ENCODE data around the gene CGGBP1.

Gene CGGBP1

GRCh38 chr3:88058581-88059379 is at the start of gene CGGBP1, which contains the start of gene ZNF654:
Gene CGGBP1 (minus strand): TSS chr3:88059005. CDS start chr3:88055976, 3,029 bp downstream.
Gene ZNF654 (plus strand): TSS chr3:88059255. CDS start chr3:88059320, 65 bp downstream.
- H3K27ac Mint-ChIP-seq, result peak within 1 kb of the TSS; percentile 97
- H3K36me3 Mint-ChIP-seq, result peaks cover 22% of the 10 kb centered on the region
- peaks cover 61% of the 10 kb centered on the region for H3K4me1 Mint-ChIP-seq
- no peaks in the 10 kb centered on the region for H3K27me3 Mint-ChIP-seq
- no peaks in the 10 kb centered on the region for H3K9me3 Mint-ChIP-seq
- peak within 1 kb of the TSS; percentile 98 for H3K4me3 Mint-ChIP-seq

GRCh38 chr3:88105325-88105724 is 46.5 kb upstream of the CGGBP1 start:
- H3K4me3 Mint-ChIP-seq, result no peak overlapping the region
- H3K36me3 Mint-ChIP-seq, result peaks cover 20% of the 10 kb centered on the region
- H3K27ac Mint-ChIP-seq, result no peak overlapping the region
- peaks cover 59% of the 10 kb centered on the region for H3K4me1 Mint-ChIP-seq
- H3K9me3 Mint-ChIP-seq, result peaks cover 10% of the 10 kb centered on the region
- no peaks in the 10 kb centered on the region for H3K27me3 Mint-ChIP-seq

GRCh38 chr3:88101142-88101541 is 42.3 kb upstream of the CGGBP1 start:
- Mint-ChIP-seq H3K27ac (no peak overlapping the region), H3K4me3 (no peak overlapping the region), H3K9me3 (peaks cover 10% of the 10 kb centered on the region), H3K36me3 (peaks cover 41% of the 10 kb centered on the region), H3K4me1 (peaks cover 48% of the 10 kb centered on the region), H3K27me3 (no peaks in the 10 kb centered on the region)

- Mint-ChIP-seq H3K27ac (no peak overlapping the region), H3K27me3 (no peaks in the 10 kb centered on the region), H3K9me3 (no peaks in the 10 kb centered on the region), H3K4me1 (peaks cover 21% of the 10 kb centered on the region), H3K4me3 (no peak overlapping the region), H3K36me3 (peaks cover 59% of the 10 kb centered on the region)
These were observed 34.5 kb upstream of the CGGBP1 start for GRCh38 chr3:88093266-88093665.

- Mint-ChIP-seq H3K36me3 (peaks cover 53% of the 10 kb centered on the region), H3K4me3 (no peak overlapping the region), H3K4me1 (peaks cover 14% of the 10 kb centered on the region), H3K27ac (no peak overlapping the region), H3K9me3 (no peaks in the 10 kb centered on the region), H3K27me3 (no peaks in the 10 kb centered on the region)
These were observed 33.5 kb upstream of the CGGBP1 start for GRCh38 chr3:88092270-88092669.

- Mint-ChIP-seq H3K4me3 (no peak overlapping the region), H3K36me3 (peaks cover 42% of the 10 kb centered on the region), H3K27ac (no peak overlapping the region), H3K4me1 (peaks cover 11% of the 10 kb centered on the region), H3K9me3 (no peaks in the 10 kb centered on the region), H3K27me3 (no peaks in the 10 kb centered on the region)
These were observed 31.9 kb upstream of the CGGBP1 start for GRCh38 chr3:88090681-88091080.

GRCh38 chr3:88084097-88084501 is 25.3 kb upstream of the CGGBP1 start:
- H3K36me3 Mint-ChIP-seq, result peaks cover 14% of the 10 kb centered on the region
- H3K9me3 Mint-ChIP-seq, result no peaks in the 10 kb centered on the region
- no peak overlapping the region for H3K4me3 Mint-ChIP-seq
- no peak overlapping the region for H3K27ac Mint-ChIP-seq
- peaks cover 54% of the 10 kb centered on the region for H3K4me1 Mint-ChIP-seq
- H3K27me3 Mint-ChIP-seq, result no peaks in the 10 kb centered on the region

GRCh38 chr3:88082854-88083253 is 24.0 kb upstream of the CGGBP1 start:
- H3K27ac Mint-ChIP-seq, result no peak overlapping the region
- peaks cover 11% of the 10 kb centered on the region for H3K36me3 Mint-ChIP-seq
- peaks cover 62% of the 10 kb centered on the region for H3K4me1 Mint-ChIP-seq
- H3K4me3 Mint-ChIP-seq, result no peak overlapping the region
- no peaks in the 10 kb centered on the region for H3K27me3 Mint-ChIP-seq
- no peaks in the 10 kb centered on the region for H3K9me3 Mint-ChIP-seq

- Mint-ChIP-seq H3K4me3 (no peak overlapping the region), H3K9me3 (no peaks in the 10 kb centered on the region), H3K36me3 (peaks cover 5% of the 10 kb centered on the region), H3K4me1 (peaks cover 82% of the 10 kb centered on the region), H3K27me3 (no peaks in the 10 kb centered on the region), H3K27ac (peak overlapping the region; percentile 11)
These were observed 20.1 kb upstream of the CGGBP1 start for GRCh38 chr3:88078932-88079331.

GRCh38 chr3:88076712-88077111 is 17.9 kb upstream of the CGGBP1 start:
- H3K4me3 Mint-ChIP-seq, result no peak overlapping the region
- peaks cover 12% of the 10 kb centered on the region for H3K36me3 Mint-ChIP-seq
- peak overlapping the region; percentile 0 for H3K27ac Mint-ChIP-seq
- H3K4me1 Mint-ChIP-seq, result peaks cover 83% of the 10 kb centered on the region
- no peaks in the 10 kb centered on the region for H3K27me3 Mint-ChIP-seq
- no peaks in the 10 kb centered on the region for H3K9me3 Mint-ChIP-seq

GRCh38 chr3:88075497-88075896 is 16.7 kb upstream of the CGGBP1 start:
- peaks cover 76% of the 10 kb centered on the region for H3K4me1 Mint-ChIP-seq
- no peaks in the 10 kb centered on the region for H3K9me3 Mint-ChIP-seq
- no peak overlapping the region for H3K4me3 Mint-ChIP-seq
- peaks cover 9% of the 10 kb centered on the region for H3K36me3 Mint-ChIP-seq
- H3K27ac Mint-ChIP-seq, result no peak overlapping the region
- H3K27me3 Mint-ChIP-seq, result no peaks in the 10 kb centered on the region

- no peaks in the 10 kb centered on the region for H3K9me3 Mint-ChIP-seq
- no peak overlapping the region for H3K4me3 Mint-ChIP-seq
- H3K27me3 Mint-ChIP-seq, result no peaks in the 10 kb centered on the region
- peaks cover 8% of the 10 kb centered on the region for H3K36me3 Mint-ChIP-seq
- no peak overlapping the region for H3K27ac Mint-ChIP-seq
- H3K4me1 Mint-ChIP-seq, result peaks cover 76% of the 10 kb centered on the region
These were observed 16.3 kb upstream of the CGGBP1 start for GRCh38 chr3:88075072-88075471.

GRCh38 chr3:88061746-88062145 is 2.9 kb upstream of the CGGBP1 start:
- H3K27me3 Mint-ChIP-seq, result no peaks in the 10 kb centered on the region
- H3K9me3 Mint-ChIP-seq, result no peaks in the 10 kb centered on the region
- peaks cover 55% of the 10 kb centered on the region for H3K4me1 Mint-ChIP-seq
- H3K4me3 Mint-ChIP-seq, result peak overlapping the region; percentile 69
- peaks cover 6% of the 10 kb centered on the region for H3K36me3 Mint-ChIP-seq
- peak overlapping the region; percentile 38 for H3K27ac Mint-ChIP-seq

GRCh38 chr3:88059380-88060170 is 770 bp upstream of the CGGBP1 start:
- H3K27ac Mint-ChIP-seq, result peak overlapping the region; percentile 96
- no peaks in the 10 kb centered on the region for H3K9me3 Mint-ChIP-seq
- H3K4me3 Mint-ChIP-seq, result peak overlapping the region; percentile 98
- no peaks in the 10 kb centered on the region for H3K27me3 Mint-ChIP-seq
- H3K4me1 Mint-ChIP-seq, result peaks cover 67% of the 10 kb centered on the region
- peaks cover 20% of the 10 kb centered on the region for H3K36me3 Mint-ChIP-seq

GRCh38 chr3:88058306-88058580 is 562 bp downstream of the CGGBP1 start:
- Mint-ChIP-seq H3K27me3 (no peaks in the 10 kb centered on the region), H3K36me3 (peaks cover 22% of the 10 kb centered on the region), H3K4me1 (peaks cover 62% of the 10 kb centered on the region), H3K27ac (peak overlapping the region; percentile 97), H3K4me3 (peak overlapping the region; percentile 98), H3K9me3 (no peaks in the 10 kb centered on the region)

GRCh38 chr3:88057630-88058305 is 1.0 kb downstream of the CGGBP1 start:
- H3K36me3 Mint-ChIP-seq, result peaks cover 22% of the 10 kb centered on the region
- peak overlapping the region; percentile 98 for H3K4me3 Mint-ChIP-seq
- H3K27ac Mint-ChIP-seq, result peak overlapping the region; percentile 95
- no peaks in the 10 kb centered on the region for H3K27me3 Mint-ChIP-seq
- H3K9me3 Mint-ChIP-seq, result no peaks in the 10 kb centered on the region
- peaks cover 58% of the 10 kb centered on the region for H3K4me1 Mint-ChIP-seq

All from activated naive CD4-positive, alpha-beta T cell treated with anti-CD3 and anti-CD28 coated beads, Interleukin-2, amount 50 U/mL, for 24 hours (primary cell).